Activated CD4-positive, alpha-beta T cell treated with anti-CD3 and anti-CD28 coated beads for 48 hours (primary cell): ENCODE results near the gene RARG.
"Not testable (repeated sequence)": the region's sequence is repeated elsewhere in the genome, so short reads cannot be mapped to it uniquely, and the experiment has no call there.

ENCODE experiments used
- DNase-seq: peaks from one replicate; pipeline ENCODE4 v3.0.0-alpha.2; 2020

The RARG gene

DNA sequence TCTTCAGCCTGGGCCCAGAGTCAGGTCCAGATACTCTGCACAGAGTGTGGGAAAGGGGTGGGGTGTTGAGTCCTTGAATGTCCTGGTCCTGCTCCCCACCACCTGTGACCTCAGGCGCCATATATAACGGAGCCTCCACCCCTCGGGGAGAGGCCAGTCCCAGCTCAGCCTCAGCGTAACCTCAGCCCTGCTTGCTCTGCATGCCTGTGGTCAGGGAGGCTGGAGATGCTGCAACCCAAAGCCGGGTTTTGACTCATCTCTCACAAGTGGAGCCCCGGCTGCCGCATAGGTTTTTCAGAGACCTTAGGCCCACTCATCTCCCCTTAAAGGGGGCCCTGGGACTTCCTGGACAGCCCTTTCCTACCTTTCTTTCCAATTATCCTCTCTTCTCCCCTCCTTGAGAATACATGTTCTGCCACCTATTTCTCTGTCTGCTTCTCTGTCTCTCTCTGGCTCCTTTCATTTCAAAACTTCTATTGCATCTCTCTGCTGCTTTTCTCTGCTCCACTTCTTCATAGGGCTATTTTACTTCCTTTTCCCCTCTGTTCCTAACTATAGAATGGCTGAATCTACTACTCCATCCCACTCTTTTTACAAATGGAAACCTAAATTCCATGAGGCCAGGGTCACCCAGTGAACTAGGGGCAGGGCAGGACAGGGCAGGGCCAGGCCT lies 26.1 kb downstream of the RARG start:
- peak; percentile 86 for DNase-seq

DNA sequence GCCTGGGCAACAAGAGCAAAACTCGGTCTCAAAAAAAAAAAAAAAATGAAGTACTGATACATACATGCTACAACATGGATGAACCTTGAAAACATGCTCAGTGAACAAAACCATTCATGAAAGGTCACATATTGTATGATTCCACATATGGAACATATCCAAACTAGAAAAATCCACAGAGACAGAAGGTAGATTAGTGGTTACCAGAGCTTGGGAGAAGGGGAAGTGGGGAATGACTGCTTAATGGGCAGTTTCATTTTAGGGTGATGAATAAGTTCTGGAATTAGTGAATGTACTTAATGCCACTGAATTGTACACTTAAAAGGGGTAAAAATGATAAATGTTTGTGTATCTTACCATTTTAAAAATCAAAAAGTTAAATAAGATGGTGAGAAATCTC lies 27.7 kb downstream of the RARG start:
- no peak for DNase-seq

DNA sequence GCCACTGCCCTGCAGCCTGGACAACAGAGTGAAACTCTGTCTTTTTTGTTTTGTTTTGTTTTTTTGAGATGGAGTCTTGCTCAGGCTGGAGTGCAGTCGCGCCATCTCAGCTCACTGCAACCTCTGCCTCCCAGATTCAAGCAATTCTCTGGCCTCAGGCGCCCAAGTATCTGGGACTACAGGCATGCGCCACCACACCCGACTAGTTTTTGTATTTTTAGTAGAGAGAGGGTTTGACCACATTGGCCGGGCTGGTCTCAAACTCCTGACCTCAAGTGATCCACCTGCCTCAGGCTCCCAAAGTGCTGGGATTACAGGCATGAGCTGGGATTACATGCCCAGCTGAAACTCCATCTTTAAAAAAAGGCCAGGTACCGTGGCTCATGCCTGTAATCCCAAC lies 29.7 kb downstream of the RARG start:
- not testable (repeated sequence) for DNase-seq

DNA sequence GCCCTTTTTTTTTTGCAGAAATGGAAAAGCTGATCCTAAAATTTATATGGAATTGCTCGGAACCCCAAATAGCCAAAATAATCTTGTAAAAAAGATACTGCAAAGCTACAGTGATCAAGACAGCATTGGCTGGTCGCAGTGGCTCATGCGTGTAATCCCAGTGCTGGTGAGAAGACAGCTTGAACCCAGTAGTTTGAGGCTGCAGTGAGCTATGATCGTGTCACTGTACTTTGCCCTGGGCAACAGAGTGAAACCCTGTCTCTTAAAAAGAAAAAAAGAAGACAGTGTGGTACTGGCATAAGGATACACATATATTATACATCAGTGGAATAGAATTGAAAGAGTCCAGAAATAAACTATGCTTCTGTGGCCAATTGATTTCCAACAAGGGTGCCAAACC lies 30.4 kb downstream of the RARG start:
- DNase-seq, result no peak

DNA sequence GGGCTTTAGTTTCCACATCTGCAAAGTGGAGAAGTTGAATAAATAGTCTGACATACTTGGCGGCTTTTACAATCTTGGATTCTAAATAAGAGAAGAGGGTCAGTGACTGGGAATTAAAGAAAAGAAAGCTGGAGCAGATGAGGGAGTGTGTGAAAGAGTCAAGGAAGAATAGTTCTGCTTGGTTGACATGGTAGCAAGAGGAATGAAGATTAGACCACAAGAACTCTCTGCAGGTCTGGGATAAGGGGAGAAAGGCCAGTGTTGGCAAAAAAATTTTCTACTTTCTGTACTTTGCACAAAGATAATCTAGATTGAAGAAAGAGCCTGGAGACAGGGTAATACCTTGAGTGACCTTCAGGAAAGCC lies 30.9 kb downstream of the RARG start:
- no peak for DNase-seq

DNA sequence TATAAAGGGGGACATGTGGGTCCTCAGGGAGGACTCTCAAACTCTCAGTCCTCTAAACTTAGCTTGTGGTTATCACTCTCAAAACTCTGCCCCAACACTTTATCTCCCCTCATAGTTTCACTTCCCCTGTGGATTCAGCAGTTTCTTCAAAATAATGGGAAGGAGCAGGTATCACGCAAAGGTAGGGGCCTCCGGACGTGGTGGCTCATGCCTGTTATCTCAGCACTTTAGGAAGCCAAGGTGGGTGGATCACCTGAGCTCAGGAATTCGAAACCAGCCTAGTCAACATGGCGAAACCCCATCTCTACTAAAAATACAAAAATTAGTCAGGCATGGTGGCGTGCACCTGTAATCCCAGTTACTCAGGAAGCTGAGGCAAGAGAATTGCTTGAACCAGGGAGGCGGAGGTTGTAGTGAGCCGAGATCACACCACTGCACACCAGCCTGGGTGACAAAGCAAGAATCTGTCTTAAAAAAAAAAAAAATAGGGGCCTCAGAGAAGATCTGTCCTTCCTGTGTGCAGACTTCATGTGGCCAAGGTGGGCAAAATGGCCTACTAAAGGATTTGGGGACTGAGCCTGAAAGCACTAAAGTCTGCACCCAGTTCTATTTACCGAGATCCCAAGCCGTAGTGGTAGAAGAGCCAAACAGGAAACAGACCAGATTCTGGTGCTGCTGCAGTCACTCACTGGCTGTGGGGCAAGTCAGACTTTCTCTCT lies 31.4 kb downstream of the RARG start:
- peak; percentile 63 for DNase-seq

DNA sequence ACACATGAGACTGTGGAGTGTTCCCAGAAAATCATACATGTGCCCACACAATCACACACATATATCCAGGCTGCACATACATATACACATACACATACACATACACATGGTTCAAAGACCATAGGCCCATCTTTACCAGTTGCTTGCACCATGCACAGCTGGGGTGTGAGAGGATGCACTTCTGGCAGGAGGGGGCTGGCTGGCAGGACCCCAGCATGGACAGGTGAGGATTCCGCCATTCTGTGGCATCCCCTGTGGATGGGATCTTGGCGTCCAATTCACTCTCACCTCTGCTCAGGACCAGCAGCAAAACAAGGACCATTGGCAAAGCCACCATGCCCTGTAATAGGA lies 31.9 kb downstream of the RARG start:
- DNase-seq, result no peak

DNA sequence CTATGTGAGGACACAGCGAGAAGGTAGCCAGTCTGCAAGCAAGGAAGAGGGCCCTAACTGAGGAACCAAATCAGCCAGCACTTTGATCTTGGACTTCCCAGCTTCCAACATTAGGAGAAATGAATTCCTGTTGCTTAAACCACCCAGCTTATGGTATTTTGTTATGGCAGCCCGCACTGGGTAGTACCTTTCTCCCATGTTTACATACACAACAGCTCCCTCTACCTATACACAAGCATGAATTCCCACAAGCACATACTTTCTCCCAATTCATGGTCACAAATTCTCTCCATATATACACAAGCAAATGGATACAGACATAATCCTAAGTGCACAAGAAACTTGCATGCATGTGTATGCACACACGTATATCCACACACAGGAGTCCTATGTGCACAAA lies 32.3 kb downstream of the RARG start:
- DNase-seq, result no peak

DNA sequence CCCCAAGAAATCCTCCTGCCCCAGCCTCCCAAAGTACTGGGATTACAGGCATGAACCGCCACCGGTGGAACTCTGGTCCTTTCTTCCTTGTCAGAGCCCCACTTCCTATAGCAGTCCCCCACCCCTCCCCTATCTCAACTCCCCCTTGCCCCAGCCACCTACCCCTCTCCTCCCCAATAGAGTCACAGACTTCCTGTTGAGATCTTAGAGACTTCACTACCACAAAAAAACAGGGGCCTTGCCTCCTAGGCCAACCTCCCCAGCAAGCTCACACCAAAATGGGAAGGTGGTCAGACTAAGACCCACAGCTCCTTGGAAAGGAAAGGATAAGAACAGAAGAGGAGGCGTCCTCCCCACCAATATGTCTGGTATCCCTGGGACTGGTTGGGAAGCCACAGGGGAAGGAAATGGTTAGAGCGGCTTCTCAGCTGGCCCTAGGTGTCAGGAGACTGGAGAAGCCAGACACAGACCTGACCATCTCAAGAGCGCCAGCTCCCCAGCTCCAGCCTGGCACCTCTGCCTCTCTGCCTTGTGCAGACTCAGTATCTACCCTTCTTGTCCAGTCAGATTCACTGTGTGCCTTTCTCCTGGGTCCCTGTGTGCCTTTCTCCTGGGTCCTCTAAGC lies 33.4 kb downstream of the RARG start:
- no peak for DNase-seq

DNA sequence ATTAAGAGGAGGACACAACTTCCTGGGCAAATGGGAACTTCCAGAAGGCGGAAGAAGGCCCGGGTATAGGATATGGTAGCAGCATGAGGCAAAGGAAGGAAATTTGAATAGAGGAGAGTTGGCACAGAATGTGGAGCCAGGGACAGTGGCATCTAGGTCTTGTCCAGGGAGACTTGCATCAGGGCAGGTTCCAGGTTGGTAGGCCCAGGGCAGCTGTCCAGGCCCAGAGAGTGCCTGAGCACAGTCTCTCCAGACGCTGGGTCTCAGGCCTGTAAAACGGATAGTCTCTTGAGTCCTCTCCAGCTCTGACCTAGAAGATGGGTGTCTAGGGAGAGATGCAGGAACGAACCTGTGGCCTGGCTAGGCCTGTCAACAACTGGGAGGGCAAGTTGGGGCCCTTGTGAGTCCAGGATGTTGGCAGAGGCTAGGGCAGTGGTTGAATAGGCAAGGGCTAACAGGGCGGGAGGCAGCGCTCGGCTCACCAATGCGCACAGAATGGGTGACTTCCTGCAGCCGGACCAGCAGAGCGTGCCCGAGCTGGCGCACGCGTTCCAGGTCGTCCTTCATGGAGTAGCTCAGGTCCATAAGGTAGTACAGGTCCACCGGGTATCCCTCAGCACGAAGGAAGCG lies 34.9 kb downstream of the RARG start:
- DNase-seq, result no peak

DNA sequence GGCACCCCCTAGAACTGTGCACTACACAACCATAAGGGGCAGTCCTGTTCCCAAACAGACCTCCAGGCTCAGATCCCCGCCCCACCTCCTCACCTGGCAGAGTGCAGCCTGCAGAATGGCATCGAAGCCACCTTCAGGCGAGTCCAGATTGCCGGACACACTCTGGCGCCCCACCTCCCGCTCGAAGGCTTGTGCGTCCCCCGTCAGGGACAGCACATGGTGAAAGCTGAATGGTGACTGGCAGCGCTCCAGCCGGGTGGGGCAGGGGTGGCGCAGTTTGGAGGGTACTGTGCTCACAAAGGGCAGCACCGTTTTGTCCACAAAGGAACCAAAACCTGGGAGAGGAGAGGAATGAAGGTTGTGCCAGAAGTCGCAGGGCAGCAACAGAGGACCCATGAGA lies 35.5 kb downstream of the RARG start:
- DNase-seq, result no peak

DNA sequence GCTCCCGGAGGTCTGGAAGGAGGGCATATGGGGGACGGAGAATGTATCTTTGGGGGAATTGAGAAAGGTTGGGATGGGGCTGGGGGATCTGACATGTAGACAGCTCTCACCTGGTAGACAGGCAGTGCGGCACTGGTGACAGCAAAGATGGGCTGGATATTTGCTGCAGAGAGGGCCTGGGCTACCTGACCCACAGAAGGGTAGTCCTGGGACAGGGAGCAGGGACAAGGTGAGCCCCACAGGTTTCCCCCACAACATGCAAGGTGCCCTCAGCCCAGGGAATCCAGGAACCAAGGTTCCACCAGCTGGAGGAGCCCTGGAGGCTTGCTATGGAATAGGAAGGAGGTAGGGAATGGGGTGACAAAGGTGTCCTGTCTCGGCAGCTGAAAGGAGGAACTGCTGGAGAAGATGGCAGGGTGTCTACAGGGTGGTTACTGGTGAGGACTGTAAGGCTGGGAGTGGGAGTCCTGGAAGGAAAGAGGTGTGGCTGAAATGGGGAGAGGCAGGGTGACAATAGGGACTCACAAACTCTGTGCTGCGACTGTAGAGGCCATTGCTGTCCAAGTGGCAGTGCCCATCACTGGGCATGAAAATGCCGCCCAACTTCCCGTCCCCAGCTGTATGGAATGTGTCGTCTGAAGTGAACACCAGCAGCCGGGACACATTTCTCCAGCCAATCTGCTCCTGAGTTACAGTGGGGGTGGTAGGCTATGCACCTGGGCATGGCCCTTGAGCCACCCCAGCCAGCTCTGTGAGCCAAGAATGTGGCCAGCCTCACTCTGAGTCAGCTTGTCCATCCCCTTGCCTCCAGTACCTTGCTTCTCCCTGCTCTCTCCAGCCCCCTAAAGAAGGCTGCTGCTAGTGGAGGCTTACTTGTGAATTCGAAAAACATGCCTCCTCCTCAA lies 36.2 kb downstream of the RARG start:
- no peak for DNase-seq

DNA sequence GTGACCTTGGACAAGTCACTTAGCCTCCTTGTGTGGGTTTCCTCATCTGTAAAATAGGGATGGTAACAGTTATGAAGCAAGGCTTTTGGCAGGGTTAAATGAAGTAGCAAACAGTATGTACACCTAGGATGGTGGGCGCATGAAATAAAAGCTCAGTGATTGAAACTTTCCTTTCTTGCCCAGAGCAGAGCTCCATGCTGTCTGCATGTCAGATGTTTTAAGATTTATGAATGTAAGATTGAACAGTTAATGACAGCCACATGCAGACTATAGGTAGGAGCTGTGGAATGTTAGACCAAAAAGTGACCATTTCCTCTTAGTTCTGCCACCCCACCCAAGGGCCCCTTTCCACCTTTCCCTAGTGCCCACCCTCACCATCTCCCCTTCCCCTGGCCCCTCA lies 37.0 kb downstream of the RARG start:
- DNase-seq, result no peak

DNA sequence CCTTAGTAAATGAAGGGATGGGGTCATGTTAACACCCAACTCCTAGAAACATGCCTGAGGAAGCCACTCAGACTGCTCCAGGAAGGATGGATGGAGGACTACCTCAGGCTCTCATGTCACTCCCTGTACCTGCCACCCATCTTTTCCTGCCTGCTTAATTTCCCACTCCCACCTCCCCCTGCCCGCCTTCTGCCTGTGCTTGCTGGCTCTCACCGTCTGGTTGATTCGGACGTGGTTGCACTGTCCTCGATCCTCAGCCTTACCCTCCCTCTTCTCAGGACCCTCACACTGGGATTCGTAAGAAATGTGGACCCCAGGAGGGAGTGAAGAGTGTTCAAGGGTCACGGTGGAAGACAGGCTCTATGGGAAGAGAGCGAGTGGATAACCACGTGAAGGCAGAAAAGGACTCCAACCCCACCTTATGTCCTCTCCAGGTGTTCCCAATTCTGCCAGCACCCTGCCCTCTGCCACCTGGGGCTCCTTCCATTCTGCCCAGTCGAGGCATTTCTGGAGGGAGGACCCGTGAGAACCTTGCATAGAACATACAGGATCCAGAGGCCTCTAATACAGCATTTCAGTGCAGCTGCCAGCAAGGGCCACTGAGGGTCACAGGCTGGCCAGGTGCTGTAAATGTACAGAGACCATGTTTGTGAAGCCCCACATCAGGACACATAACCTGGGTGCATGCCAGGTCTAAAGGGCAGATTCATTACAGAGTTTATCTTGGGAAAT lies 37.9 kb downstream of the RARG start:
- no peak for DNase-seq

DNA sequence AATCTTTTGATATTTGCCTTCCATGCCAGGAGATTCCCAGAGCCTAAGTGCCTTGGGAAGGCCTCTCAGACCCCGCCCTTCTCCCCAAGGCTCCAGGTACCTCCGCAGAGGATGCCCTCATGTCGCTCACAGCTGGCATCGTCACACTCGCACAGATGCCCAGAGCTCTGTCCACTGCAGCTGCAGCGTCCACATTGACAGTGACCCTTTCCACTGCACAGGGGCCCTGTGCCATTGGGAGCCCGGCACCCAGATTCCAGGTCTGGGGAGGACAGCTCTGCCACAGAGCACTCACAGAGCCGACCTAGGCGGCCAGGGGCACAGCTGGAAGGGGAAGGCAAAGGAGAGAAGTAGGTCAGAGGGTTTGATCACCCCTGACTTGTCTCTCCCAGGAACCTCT lies 39.0 kb downstream of the RARG start:
- DNase-seq, result no peak

DNA sequence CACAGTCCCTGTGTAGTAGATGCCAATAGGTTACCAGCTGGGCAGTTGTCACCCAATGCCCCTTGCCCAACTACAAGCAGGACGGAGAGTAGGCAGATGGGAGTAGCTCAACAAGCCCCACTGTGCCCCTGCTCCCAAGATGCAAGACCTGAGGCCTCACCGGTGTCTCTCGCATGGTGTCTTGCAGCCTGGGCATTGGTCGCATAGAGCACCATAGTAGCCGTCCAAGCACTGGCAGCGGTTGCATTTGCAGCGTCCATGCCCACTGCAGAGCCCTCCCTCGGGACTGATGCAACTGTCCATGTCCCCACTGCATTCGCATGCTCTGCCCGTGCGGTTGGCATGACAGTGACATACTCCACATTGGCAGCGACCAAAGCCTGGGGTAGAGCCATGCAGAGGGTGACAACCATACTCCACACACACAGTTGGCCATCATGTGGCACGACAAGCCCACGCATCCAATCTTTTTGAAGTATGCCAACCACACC lies 39.4 kb downstream of the RARG start:
- DNase-seq, result no peak

DNA sequence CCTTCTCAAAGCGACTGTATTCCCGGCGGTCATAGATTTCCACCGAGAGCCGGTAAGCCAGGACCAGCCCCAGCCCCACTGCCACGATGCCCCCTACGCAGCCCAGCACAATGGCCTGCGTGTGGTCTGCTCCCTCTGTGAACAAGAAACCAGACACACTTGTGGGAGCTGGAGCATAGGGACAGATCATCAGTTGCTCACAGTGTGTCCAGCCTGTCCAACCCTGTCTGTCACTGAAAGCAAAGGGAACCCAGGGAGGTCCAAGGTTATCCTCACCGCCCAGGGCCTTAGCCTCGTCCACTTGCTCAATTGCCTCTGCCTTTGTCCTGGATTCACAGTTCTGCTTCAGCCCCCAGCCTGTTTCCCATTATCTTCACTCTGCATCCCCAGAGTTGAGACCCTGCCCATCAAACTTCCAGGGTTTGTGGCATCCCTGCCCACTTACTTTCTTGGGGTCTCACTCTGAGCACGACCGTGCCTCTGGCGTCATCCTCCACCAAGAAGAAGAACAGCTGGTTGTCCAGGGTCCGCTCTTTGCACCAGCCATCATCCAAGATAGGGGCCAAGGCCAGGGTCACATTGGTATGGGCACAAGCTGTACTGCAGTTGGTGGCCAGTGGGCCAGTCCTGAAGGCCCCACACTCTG lies 40.0 kb downstream of the RARG start:
- no peak for DNase-seq

DNA sequence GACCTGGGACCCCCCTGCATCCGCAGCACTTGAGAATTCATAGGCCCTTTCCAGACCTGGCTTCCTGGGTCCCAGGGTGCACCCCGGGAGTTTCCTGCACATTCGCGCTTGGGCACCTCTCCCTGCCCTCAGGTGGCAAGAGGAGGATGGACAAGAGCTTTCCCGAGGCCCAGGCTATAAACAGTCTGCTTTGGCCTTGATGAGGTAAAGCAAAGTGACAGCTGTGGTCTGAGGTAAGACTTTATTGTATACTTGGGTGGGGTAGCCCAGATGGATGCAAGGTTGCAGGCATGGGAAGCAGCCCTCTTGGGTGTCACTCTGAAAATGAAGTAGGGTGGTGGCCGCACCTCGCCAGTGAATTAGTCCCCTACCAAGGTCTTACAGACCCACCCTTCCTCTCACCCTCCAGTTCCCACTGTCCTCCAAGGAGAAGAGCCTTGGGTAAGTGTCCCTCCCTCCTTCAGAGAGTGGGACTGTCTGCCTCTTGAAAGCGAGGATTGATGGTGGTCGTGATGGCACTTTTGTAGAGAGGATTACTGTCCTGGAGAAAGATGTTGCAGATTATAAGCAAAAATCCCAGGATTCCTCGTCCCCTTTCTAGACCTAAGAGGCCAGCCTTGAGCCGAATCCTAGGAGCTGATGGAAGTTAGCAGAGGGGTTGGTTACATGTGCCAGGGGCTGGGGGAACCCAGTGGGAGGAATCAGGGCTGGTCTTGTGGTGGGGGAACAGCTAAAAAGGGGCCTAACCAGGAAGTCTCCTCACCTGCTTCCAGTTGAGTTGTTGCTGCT lies 40.7 kb downstream of the RARG start:
- no peak for DNase-seq

DNA sequence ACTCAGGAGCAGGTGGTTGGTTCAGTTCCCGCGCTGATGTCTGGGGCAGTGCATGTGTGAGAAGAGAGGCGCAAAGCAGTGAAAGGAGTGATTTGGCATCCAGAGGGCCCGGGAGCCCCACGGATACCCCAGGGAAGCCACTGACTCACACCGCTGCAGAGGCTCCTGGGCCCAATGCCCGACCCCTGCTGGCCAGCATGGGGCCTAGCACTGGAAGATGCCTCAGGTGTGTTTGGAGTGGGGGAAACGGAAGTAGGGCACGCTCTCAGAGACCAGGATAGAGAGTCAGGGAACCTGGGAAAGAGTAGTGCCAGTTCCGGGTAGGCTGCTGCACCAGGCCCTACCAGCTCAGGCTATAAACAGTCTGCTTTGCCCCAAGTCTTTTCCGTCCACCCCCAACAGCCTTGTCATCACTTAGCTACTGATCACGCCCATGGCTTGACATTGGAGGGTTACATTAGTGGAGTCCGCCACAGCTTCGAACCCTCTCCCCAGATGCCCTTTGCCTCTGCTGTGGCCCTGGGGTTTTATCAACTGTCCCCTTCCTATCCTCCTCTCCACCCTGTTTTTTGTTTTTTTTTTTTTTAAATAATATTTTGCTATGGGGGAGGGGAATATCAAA lies 41.8 kb downstream of the RARG start:
- peak; percentile 64 for DNase-seq
